Activated CD4-positive, alpha-beta T cell treated with anti-CD3 and anti-CD28 coated beads, Interleukin-2, amount 50 U/mL, for 1 hour (primary cell): ENCODE data around the gene CTNNBL1.
"Not testable (repeated sequence)": the region's sequence is repeated elsewhere in the genome, so short reads cannot be mapped to it uniquely, and the experiment has no call there.

ENCODE experiments used
- DNase-seq: peaks from one replicate; pipeline ENCODE4 v3.0.0-alpha.2; 2020

CTNNBL1 gene

GRCh38 chr20:37711994-37712964 lies 18.4 kb downstream of the CTNNBL1 start:
- DNase-seq, result no peak

GRCh38 chr20:37713396-37713795 lies 19.6 kb downstream of the CTNNBL1 start:
- no peak for DNase-seq

- no peak for DNase-seq
Measured at GRCh38 chr20:37714978-37715672, 21.3 kb downstream of the CTNNBL1 start.

GRCh38 chr20:37721751-37722150 lies 27.9 kb downstream of the CTNNBL1 start:
- no peak for DNase-seq

- not testable (repeated sequence) for DNase-seq
Measured at GRCh38 chr20:37722312-37722711, 28.5 kb downstream of the CTNNBL1 start.

GRCh38 chr20:37723668-37724067 lies 29.8 kb downstream of the CTNNBL1 start:
- no peak for DNase-seq

GRCh38 chr20:37725165-37725564 lies 31.3 kb downstream of the CTNNBL1 start:
- DNase-seq, result no peak

- no peak for DNase-seq
Measured at GRCh38 chr20:37725855-37726254, 32.0 kb downstream of the CTNNBL1 start.

GRCh38 chr20:37726321-37726720 lies 32.5 kb downstream of the CTNNBL1 start:
- no peak for DNase-seq

- DNase-seq, result no peak
Measured at GRCh38 chr20:37726971-37727956, 33.4 kb downstream of the CTNNBL1 start.

- DNase-seq, result no peak
Measured at GRCh38 chr20:37727957-37728634, 34.3 kb downstream of the CTNNBL1 start.

GRCh38 chr20:37728635-37728983 lies 34.8 kb downstream of the CTNNBL1 start:
- DNase-seq, result no peak

GRCh38 chr20:37729452-37729851 lies 35.6 kb downstream of the CTNNBL1 start:
- DNase-seq, result no peak

GRCh38 chr20:37729909-37730308 lies 36.1 kb downstream of the CTNNBL1 start:
- no peak for DNase-seq

- DNase-seq, result no peak
Measured at GRCh38 chr20:37733416-37733815, 39.6 kb downstream of the CTNNBL1 start.

- no peak for DNase-seq
Measured at GRCh38 chr20:37734228-37734985, 40.6 kb downstream of the CTNNBL1 start.

GRCh38 chr20:37735541-37735940 lies 41.7 kb downstream of the CTNNBL1 start:
- DNase-seq, result no peak

- no peak for DNase-seq
Measured at GRCh38 chr20:37736132-37736531, 42.3 kb downstream of the CTNNBL1 start.

- no peak for DNase-seq
Measured at GRCh38 chr20:37737826-37738420, 44.1 kb downstream of the CTNNBL1 start.

GRCh38 chr20:37741055-37741454 lies 47.2 kb downstream of the CTNNBL1 start:
- DNase-seq, result no peak

GRCh38 chr20:37741570-37741969 lies 47.7 kb downstream of the CTNNBL1 start:
- DNase-seq, result no peak
